PC-9 (cell line): Measurements from ENCODE around the gene ALG10. TPM values are rescaled to one million over a fixed set of nuclear protein-coding genes. Genes with fewer than 3 reads are reported as not detected.
"Not testable (repeated sequence)": the region's sequence is repeated elsewhere in the genome, so short reads cannot be mapped to it uniquely, and the experiment has no call there.

ENCODE experiments used
- BruUV-seq: library from RNA; stranded (reverse); fragments of 400-500 nt; replicated peaks from 2 replicates; lab custom pipeline; 2021; lab: Mats Ljungman, UMichigan
- CTCF ChIA-PET: fragments of 300-600 bp; sonication (Branson Sonifier 250); formaldehyde crosslinking; loops from one replicate; lab custom pipeline; 2022; ENCODE audit warnings: antibody characterized with exemption; lab: Charles Lee
- POLR2A ChIA-PET: fragments of 300-600 bp; sonication (Branson Sonifier 250); formaldehyde crosslinking; loops from one replicate; lab custom pipeline; 2022; ENCODE audit warnings: antibody characterized with exemption; ENCODE audit not compliant: unreplicated experiment; lab: Charles Lee
- DNase-seq, 2 experiments: peaks; one replicate each; pipeline versions ENCODE4 v3.0.0 to v3.0.0-alpha.2; 2015 to 2022; ENCODE audit warnings: mixed read lengths in 1 of 2
- H2AFZ ChIP-seq: fragments of 200-600 bp; sonication (generic); 2 replicates; pipeline ENCODE4 v1.8.1; 2017; ENCODE audit warnings: antibody characterized with exemption
- H3F3A ChIP-seq: fragments of 200-600 bp; sonication (generic); 2 replicates; pipeline ENCODE4 v1.8.1; 2017; ENCODE audit warnings: antibody characterized with exemption, mild to moderate bottlenecking, low read depth; ENCODE audit not compliant: insufficient read depth
- H3K27ac ChIP-seq: fragments of 200-600 bp; sonication (generic); 2 replicates; pipeline ENCODE4 v1.6.1; 2016; ENCODE audit warnings: mixed run types
- H3K27me3 ChIP-seq: fragments of 200-600 bp; sonication (generic); 2 replicates; pipeline ENCODE4 v1.6.1; 2016; ENCODE audit warnings: low read depth, mixed run types; ENCODE audit not compliant: insufficient read depth
- H3K36me3 ChIP-seq: fragments of 200-600 bp; sonication (generic); 2 replicates; pipeline ENCODE4 v1.6.1; 2016; ENCODE audit warnings: low read depth, mixed run types
- H3K4me1 ChIP-seq: fragments of 200-600 bp; sonication (generic); replicated peaks from 2 replicates; pipeline ENCODE4 v1.6.1; 2016; ENCODE audit warnings: mixed run types; ENCODE audit not compliant: insufficient read depth
- H3K4me2 ChIP-seq: fragments of 200-600 bp; sonication (generic); 2 replicates; pipeline ENCODE4 v1.6.1; 2017; ENCODE audit warnings: mixed run types
- H3K4me3 ChIP-seq: fragments of 200-600 bp; sonication (generic); 2 replicates; pipeline ENCODE4 v1.6.1; 2016; ENCODE audit warnings: mixed run types
- H3K79me2 ChIP-seq: fragments of 200-600 bp; sonication (generic); 2 replicates; pipeline ENCODE4 v1.6.1; 2017; ENCODE audit warnings: low read depth, mixed run types
- H3K9me2 ChIP-seq: fragments of 200-600 bp; sonication (generic); 2 replicates; pipeline ENCODE4 v1.8.1; 2017; ENCODE audit warnings: mild to moderate bottlenecking; ENCODE audit not compliant: insufficient read depth
- H3K9me3 ChIP-seq: fragments of 200-600 bp; sonication (generic); 2 replicates; pipeline ENCODE4 v1.8.1; 2016; ENCODE audit warnings: low read depth; ENCODE audit not compliant: insufficient read depth
- H4K20me1 ChIP-seq: fragments of 200-600 bp; sonication (generic); 2 replicates; pipeline ENCODE4 v1.8.1; 2017; ENCODE audit not compliant: insufficient read depth
- CTCF ChIP-seq: fragments of 200-600 bp; sonication (generic); conservative IDR thresholded peaks from 2 replicates; pipeline ENCODE4 v1.6.1; 2017; ENCODE audit warnings: mixed run types, antibody characterized with exemption, mild to moderate bottlenecking, moderate library complexity
- EZH2 ChIP-seq: fragments of 200-600 bp; sonication (generic); IDR thresholded peaks from 2 replicates; pipeline ENCODE4 v1.8.0; 2017; ENCODE audit warnings: antibody characterized with exemption, low read depth
- intact Hi-C: fragments of 100-400 bp; cut with micrococcal nuclease; formaldehyde crosslinking; loops from one replicate; pipeline ENCODE4 v1.10.0; 2022; ENCODE audit not compliant: unreplicated experiment
- total RNA-seq: library from RNA; stranded (reverse); gene quantifications from 2 replicates; pipeline ENCODE4 v1.2.3, GENCODE V29; 2021

The ALG10 gene
- total RNA-seq, 1 experiment from 2014 or later, result 23.3 TPM

- no peaks in the 10 kb centered on the region for H3K27me3 ChIP-seq
- DNase-seq, result no peak
- H3K9me3 ChIP-seq, result no peaks in the 10 kb centered on the region
- no peaks in the 10 kb centered on the region for H4K20me1 ChIP-seq
- H3K4me2 ChIP-seq, result no peak overlapping the region
- no peaks in the 10 kb centered on the region for H3K79me2 ChIP-seq
- no peaks in the 10 kb centered on the region for H3K4me1 ChIP-seq
- intact Hi-C loops, result no loop called here
- peak overlapping the region; percentile 36 for H3K27ac ChIP-seq
- ChIA-PET CTCF (interaction anchor here (0.6 kb wide), 1 partner anchor 113 kb away, joined by 3 read pairs; no protein-coding TSS in a partner anchor), POLR2A (interaction anchor here (0.7 kb wide), 1 partner anchor 73 kb away, joined by 3 read pairs; no protein-coding TSS in a partner anchor)
- BruUV-seq, result no TSS peak
- H3F3A ChIP-seq, result no peaks in the 10 kb centered on the region
- no peak overlapping the region for H3K4me3 ChIP-seq
- no peak overlapping the region for H2AFZ ChIP-seq
- H3K36me3 ChIP-seq, result no peaks in the 10 kb centered on the region
- peak; percentile 79 for TF ChIP-seq CTCF
- TF ChIP-seq EZH2, result no peak
- H3K9me2 ChIP-seq, result no peaks in the 10 kb centered on the region
Observed at GRCh38 chr12:34033628-34034296, 11.5 kb downstream of the ALG10 start.

- H3F3A ChIP-seq, H4K20me1 ChIP-seq, H3K9me3 ChIP-seq, H3K36me3 ChIP-seq, DNase-seq, H2AFZ ChIP-seq, H3K4me3 ChIP-seq, H3K4me2 ChIP-seq, BruUV-seq, H3K27ac ChIP-seq, H3K79me2 ChIP-seq, H3K27me3 ChIP-seq, H3K9me2 ChIP-seq, POLR2A ChIA-PET: not testable (repeated sequence)
- intact Hi-C loops, result loop anchor here (1.0 to 5.0 kb wide), 4 partner anchors 84 to 586 kb away; no protein-coding TSS in a partner anchor
- peaks cover 10% of the 10 kb centered on the region for H3K4me1 ChIP-seq
- peak; percentile 68 for TF ChIP-seq CTCF
- CTCF ChIA-PET, result interaction anchor here (0.6 kb wide), 1 partner anchor 81 kb away, joined by 3 read pairs; no protein-coding TSS in a partner anchor
Observed at GRCh38 chr12:34038357-34038756, 16.1 kb downstream of the ALG10 start.

GRCh38 chr12:34046570-34046969 lies 24.3 kb downstream of the ALG10 start:
- intact Hi-C loops, result no loop called here
- DNase-seq, result no peak
- Histone ChIP-seq H3K4me1 (no peaks in the 10 kb centered on the region), H3K27ac (no peak overlapping the region), H3F3A (no peaks in the 10 kb centered on the region), H3K27me3 (no peaks in the 10 kb centered on the region), H4K20me1 (no peaks in the 10 kb centered on the region), H3K9me2 (no peaks in the 10 kb centered on the region), H3K4me3 (no peak overlapping the region), H3K9me3 (no peaks in the 10 kb centered on the region), H2AFZ (no peak overlapping the region), H3K79me2 (no peaks in the 10 kb centered on the region), H3K36me3 (no peaks in the 10 kb centered on the region), H3K4me2 (no peak overlapping the region)
- ChIA-PET POLR2A (no interaction called here), CTCF (no interaction called here)
- BruUV-seq, result no TSS peak
- no peak for TF ChIP-seq CTCF
- TF ChIP-seq EZH2, result no peak

GRCh38 chr12:34047855-34048254 lies 25.6 kb downstream of the ALG10 start:
- H4K20me1 ChIP-seq, intact Hi-C loops, POLR2A ChIA-PET, H3K27ac ChIP-seq, H3K79me2 ChIP-seq, H3K9me2 ChIP-seq, BruUV-seq, DNase-seq, H3K36me3 ChIP-seq, H3K4me2 ChIP-seq, H3K4me3 ChIP-seq, H3K9me3 ChIP-seq, H3K4me1 ChIP-seq, H2AFZ ChIP-seq, H3K27me3 ChIP-seq, CTCF ChIA-PET, H3F3A ChIP-seq: not testable (repeated sequence)
